DND-41 (cell line): ENCODE results near the gene SNPH.

Source experiments
- ATAC-seq: fragments of 200-7000 bp; cut with Tn5 transposase; 3 replicates; pipeline ENCODE4 v1.9.1; 2021; ENCODE audit warnings: low read depth; ENCODE audit not compliant: insufficient read depth
- DNase-seq: peaks from one replicate; pipeline ENCODE4 v3.0.0-alpha.2; 2020
- H2AFZ ChIP-seq: 2 replicates; pipeline ENCODE4 v1.6.0; 2012; ENCODE audit warnings: low read depth, low read length
- H3K27ac ChIP-seq: 2 replicates; pipeline ENCODE4 v1.5.1; 2012; ENCODE audit warnings: low read length, inconsistent platforms
- H3K27me3 ChIP-seq: fragments of 200-600 bp; sonication (generic); 2 replicates; pipeline ENCODE4 v1.6.0; 2012; ENCODE audit warnings: low read length, mild to moderate bottlenecking, inconsistent platforms; ENCODE audit not compliant: insufficient read depth, poor library complexity
- H3K36me3 ChIP-seq: 2 replicates; pipeline ENCODE4 v1.5.1; 2012; ENCODE audit warnings: low read length, inconsistent platforms; ENCODE audit not compliant: insufficient read depth
- H3K4me1 ChIP-seq: 2 replicates; pipeline ENCODE4 v1.5.1; 2012; ENCODE audit warnings: mild to moderate bottlenecking, low read length; ENCODE audit not compliant: insufficient read depth
- H3K4me2 ChIP-seq: 2 replicates; pipeline ENCODE4 v1.6.0; 2012; ENCODE audit warnings: mild to moderate bottlenecking, moderate library complexity, low read length, inconsistent platforms; ENCODE audit not compliant: insufficient read depth
- H3K4me3 ChIP-seq, 2 experiments: fragments of 200-600 bp in 1 of 2; shearing (Covaris generic) in 1 of 2; 2 replicates each; pipeline ENCODE4 v1.5.1; 2012 to 2016; ENCODE audit warnings: inconsistent platforms in 2 of 2, low read length in 2 of 2, mild to moderate bottlenecking in 2 of 2, low read depth in 1 of 2, moderate library complexity in 1 of 2
- H3K79me2 ChIP-seq: 2 replicates; pipeline ENCODE4 v1.6.0; 2012; ENCODE audit warnings: low read length, inconsistent platforms; ENCODE audit not compliant: insufficient read depth
- H3K9ac ChIP-seq: 2 replicates; pipeline ENCODE4 v1.6.0; 2012; ENCODE audit warnings: low read depth, mild to moderate bottlenecking, inconsistent platforms, low read length, moderate library complexity
- H3K9me3 ChIP-seq: 2 replicates; pipeline ENCODE4 v1.5.1; 2012; ENCODE audit warnings: low read length, moderate library complexity, mild to moderate bottlenecking, inconsistent platforms; ENCODE audit not compliant: insufficient read depth, severe bottlenecking
- H4K20me1 ChIP-seq: 2 replicates; pipeline ENCODE4 v1.6.0; 2012; ENCODE audit warnings: low read length; ENCODE audit not compliant: insufficient read depth
- EZH2 ChIP-seq: IDR thresholded peaks from 3 replicates; pipeline ENCODE4 v1.6.1; 2012; ENCODE audit warnings: borderline replicate concordance, low read depth, mild to moderate bottlenecking, moderate library complexity, low read length, inconsistent platforms; ENCODE audit not compliant: severe bottlenecking
- TF ChIP-seq, protein P1 (sequence below): IDR thresholded peaks from 2 replicates; pipeline ENCODE4 v1.5.1; 2012; ENCODE audit warnings: borderline replicate concordance, low read length, moderate library complexity, mild to moderate bottlenecking; ENCODE audit not compliant: poor library complexity, severe bottlenecking; ENCODE audit errors: extremely low read depth

SNPH gene

DNA sequence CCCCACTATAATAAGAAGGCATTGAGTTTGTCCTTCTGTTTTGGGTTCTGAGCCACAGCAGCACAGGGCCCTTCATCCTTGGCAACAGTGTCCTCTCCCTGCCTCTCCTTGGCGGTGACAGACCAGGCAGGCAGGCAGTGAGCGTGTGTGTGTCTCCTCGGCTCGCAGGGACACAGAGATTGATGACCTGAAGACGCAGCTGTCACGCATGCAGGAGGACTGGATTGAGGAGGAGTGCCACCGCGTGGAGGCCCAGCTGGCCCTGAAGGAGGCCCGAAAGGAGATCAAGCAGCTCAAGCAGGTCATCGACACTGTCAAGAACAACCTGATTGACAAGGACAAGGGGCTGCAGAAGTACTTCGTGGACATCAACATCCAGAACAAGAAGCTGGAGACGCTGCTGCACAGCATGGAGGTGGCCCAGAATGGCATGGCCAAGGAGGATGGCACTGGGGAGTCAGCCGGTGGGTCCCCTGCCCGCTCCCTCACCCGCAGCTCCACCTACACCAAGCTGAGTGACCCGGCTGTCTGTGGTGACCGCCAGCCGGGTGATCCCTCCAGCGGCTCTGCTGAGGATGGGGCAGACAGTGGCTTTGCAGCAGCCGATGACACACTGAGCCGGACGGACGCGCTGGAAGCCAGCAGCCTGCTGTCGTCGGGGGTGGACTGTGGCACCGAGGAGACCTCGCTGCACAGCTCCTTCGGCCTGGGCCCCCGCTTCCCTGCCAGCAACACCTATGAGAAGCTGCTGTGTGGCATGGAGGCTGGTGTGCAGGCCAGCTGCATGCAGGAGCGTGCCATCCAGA, 38.8 kb downstream of the SNPH start:
- Histone ChIP-seq H3K36me3 (no peaks in the 10 kb centered on the region), H2AFZ (no peak overlapping the region), H3K4me1 (peaks cover 14% of the 10 kb centered on the region), H3K27ac (no peak overlapping the region), H4K20me1 (no peaks in the 10 kb centered on the region; the same call in 1 of the 2 replicates), H3K4me2 (no peak overlapping the region), H3K79me2 (no peaks in the 10 kb centered on the region), H3K4me3 (no peak overlapping the region), H3K27me3 (no peaks in the 10 kb centered on the region), H3K9ac (no peak overlapping the region), H3K9me3 (no peaks in the 10 kb centered on the region)
- DNase-seq (no peak), ATAC-seq (no peak)
- no peak for TF ChIP-seq EZH2
- TF ChIP-seq, protein P1, sequence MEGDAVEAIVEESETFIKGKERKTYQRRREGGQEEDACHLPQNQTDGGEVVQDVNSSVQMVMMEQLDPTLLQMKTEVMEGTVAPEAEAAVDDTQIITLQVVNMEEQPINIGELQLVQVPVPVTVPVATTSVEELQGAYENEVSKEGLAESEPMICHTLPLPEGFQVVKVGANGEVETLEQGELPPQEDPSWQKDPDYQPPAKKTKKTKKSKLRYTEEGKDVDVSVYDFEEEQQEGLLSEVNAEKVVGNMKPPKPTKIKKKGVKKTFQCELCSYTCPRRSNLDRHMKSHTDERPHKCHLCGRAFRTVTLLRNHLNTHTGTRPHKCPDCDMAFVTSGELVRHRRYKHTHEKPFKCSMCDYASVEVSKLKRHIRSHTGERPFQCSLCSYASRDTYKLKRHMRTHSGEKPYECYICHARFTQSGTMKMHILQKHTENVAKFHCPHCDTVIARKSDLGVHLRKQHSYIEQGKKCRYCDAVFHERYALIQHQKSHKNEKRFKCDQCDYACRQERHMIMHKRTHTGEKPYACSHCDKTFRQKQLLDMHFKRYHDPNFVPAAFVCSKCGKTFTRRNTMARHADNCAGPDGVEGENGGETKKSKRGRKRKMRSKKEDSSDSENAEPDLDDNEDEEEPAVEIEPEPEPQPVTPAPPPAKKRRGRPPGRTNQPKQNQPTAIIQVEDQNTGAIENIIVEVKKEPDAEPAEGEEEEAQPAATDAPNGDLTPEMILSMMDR, result no peak

DNA sequence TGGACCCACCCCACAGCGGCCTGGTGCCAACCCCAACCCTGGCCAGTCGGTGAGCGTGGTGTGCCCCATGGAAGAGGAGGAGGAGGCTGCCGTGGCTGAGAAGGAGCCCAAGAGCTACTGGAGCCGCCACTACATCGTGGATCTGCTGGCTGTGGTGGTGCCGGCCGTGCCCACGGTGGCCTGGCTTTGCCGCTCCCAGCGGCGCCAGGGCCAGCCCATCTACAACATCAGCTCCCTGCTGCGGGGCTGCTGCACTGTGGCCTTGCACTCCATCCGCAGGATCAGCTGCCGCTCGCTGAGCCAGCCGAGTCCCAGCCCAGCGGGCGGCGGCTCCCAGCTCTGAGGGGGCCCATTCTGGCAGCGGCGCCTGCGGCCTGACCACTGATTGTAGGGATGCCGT, 39.6 kb downstream of the SNPH start:
- no peaks in the 10 kb centered on the region; the same call in 1 of the 2 replicates for H4K20me1 ChIP-seq
- H3K4me2 ChIP-seq, result no peak overlapping the region
- TF ChIP-seq EZH2, result no peak
- TF ChIP-seq, protein P1, result no peak
- no peaks in the 10 kb centered on the region for H3K9me3 ChIP-seq
- H2AFZ ChIP-seq, result no peak overlapping the region
- DNase-seq (no peak), ATAC-seq (no peak)
- H3K4me1 ChIP-seq, result peaks cover 6% of the 10 kb centered on the region
- H3K27me3 ChIP-seq, result no peaks in the 10 kb centered on the region
- no peaks in the 10 kb centered on the region for H3K79me2 ChIP-seq
- no peak overlapping the region for H3K4me3 ChIP-seq
- no peaks in the 10 kb centered on the region for H3K36me3 ChIP-seq
- no peak overlapping the region for H3K27ac ChIP-seq
- H3K9ac ChIP-seq, result no peak overlapping the region

DNA sequence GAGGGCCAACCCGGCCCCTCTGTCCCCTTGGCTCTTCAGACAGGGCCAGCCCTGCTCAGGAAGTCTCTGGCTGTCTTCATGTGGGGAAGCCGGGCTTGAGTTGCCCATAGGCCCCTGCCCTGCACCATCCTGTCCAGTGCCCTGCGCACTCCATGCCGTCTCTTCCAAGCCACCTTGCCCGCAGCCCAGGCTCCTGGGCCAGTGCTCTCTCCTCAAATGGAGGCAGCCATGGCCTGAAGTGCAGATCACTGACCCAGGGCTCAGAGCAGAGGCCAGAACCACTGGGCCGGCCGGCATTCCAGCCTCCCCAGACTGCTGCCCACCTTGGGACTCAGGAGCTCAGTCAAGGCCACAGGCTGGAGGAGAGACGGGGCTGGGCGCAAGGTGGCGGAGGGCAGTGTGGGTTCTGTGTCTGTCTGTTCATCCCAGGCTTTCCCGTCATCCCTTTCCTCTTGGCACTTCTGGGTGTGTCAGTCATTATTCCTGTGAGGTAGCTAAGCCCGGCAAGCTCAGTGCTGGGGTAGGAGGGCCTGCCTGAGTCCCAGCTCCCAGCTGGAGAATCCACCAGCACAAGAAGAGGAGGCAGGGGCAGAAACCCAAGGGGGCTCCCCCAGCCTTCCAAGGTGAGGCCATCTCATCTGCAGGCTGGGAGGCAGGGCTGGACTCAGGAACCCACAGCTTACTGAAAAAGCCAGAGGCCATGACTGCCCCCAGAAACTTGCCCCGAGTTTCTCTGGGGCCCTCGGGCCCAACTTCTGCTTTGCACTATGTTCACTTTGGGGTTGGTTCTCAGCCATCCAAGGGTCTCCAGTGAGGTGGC, 40.4 kb downstream of the SNPH start:
- Histone ChIP-seq H3K27ac (no peak overlapping the region), H3K27me3 (no peaks in the 10 kb centered on the region), H3K9me3 (no peaks in the 10 kb centered on the region), H3K4me1 (no peaks in the 10 kb centered on the region), H2AFZ (no peak overlapping the region), H3K36me3 (no peaks in the 10 kb centered on the region), H3K4me3 (no peak overlapping the region), H4K20me1 (no peaks in the 10 kb centered on the region; the same call in 1 of the 2 replicates), H3K4me2 (no peak overlapping the region), H3K79me2 (no peaks in the 10 kb centered on the region), H3K9ac (no peak overlapping the region)
- DNase-seq (no peak), ATAC-seq (no peak)
- TF ChIP-seq EZH2, result no peak
- TF ChIP-seq, protein P1, result no peak
